ENCODE results near the gene LRRC4C.
"Not testable (repeated sequence)": the region's sequence is repeated elsewhere in the genome, so short reads cannot be mapped to it uniquely, and the experiment has no call there.

Gene LRRC4C

GRCh38 chr11:40647295-40647694 lies 812.2 kb downstream of the LRRC4C start:
- no peak for DNase-seq

GRCh38 chr11:40642284-40642683 lies 817.2 kb downstream of the LRRC4C start:
- no peak for DNase-seq

GRCh38 chr11:40619654-40620053 lies 839.8 kb downstream of the LRRC4C start:
- no peak for DNase-seq

GRCh38 chr11:40606800-40607199 lies 852.7 kb downstream of the LRRC4C start:
- no peak for DNase-seq

GRCh38 chr11:40602866-40603552 lies 856.4 kb downstream of the LRRC4C start:
- no peak for DNase-seq

GRCh38 chr11:40597546-40598113 lies 861.8 kb downstream of the LRRC4C start:
- no peak for DNase-seq

- no peak for DNase-seq
Measured at GRCh38 chr11:40573254-40573891, 886.1 kb downstream of the LRRC4C start.

GRCh38 chr11:40569947-40570531 lies 889.4 kb downstream of the LRRC4C start:
- DNase-seq = no peak

GRCh38 chr11:40567392-40567791 lies 892.1 kb downstream of the LRRC4C start:
- no peak for DNase-seq

- DNase-seq = no peak
Measured at GRCh38 chr11:40544162-40544561, 915.3 kb downstream of the LRRC4C start.

GRCh38 chr11:40542821-40543220 lies 916.6 kb downstream of the LRRC4C start:
- DNase-seq = no peak

- no peak for DNase-seq
Measured at GRCh38 chr11:40537734-40538133, 921.7 kb downstream of the LRRC4C start.

- DNase-seq = not testable (repeated sequence)
Measured at GRCh38 chr11:40522080-40522479, 937.4 kb downstream of the LRRC4C start.

- DNase-seq = no peak
Measured at GRCh38 chr11:40517122-40517521, 942.3 kb downstream of the LRRC4C start.

GRCh38 chr11:40514124-40514523 lies 945.3 kb downstream of the LRRC4C start:
- DNase-seq = no peak

GRCh38 chr11:40513281-40513680 lies 946.2 kb downstream of the LRRC4C start:
- no peak for DNase-seq

GRCh38 chr11:40508303-40508702 lies 951.1 kb downstream of the LRRC4C start:
- DNase-seq = no peak

GRCh38 chr11:40506226-40506625 lies 953.2 kb downstream of the LRRC4C start:
- no peak for DNase-seq

- DNase-seq = no peak
Measured at GRCh38 chr11:40491341-40491740, 968.1 kb downstream of the LRRC4C start.

GRCh38 chr11:40467771-40468170 lies 991.7 kb downstream of the LRRC4C start:
- no peak for DNase-seq

GRCh38 chr11:40445391-40445790 lies 1014.1 kb downstream of the LRRC4C start:
- DNase-seq = no peak

- no peak for DNase-seq
Measured at GRCh38 chr11:40444151-40444550, 1015.3 kb downstream of the LRRC4C start.

GRCh38 chr11:40435344-40435743 lies 1024.1 kb downstream of the LRRC4C start:
- DNase-seq = no peak

GRCh38 chr11:40434926-40435325 lies 1024.5 kb downstream of the LRRC4C start:
- DNase-seq = no peak

Measured in activated gamma-delta T cell (primary cell).